Hepatocyte (in vitro differentiated cells): ENCODE results near the gene UBAP2. TPM values are rescaled to one million over a fixed set of nuclear protein-coding genes. Genes with fewer than 3 reads are reported as not detected.
"Not testable (repeated sequence)": the region's sequence is repeated elsewhere in the genome, so short reads cannot be mapped to it uniquely, and the experiment has no call there.

ENCODE experiments used
- DNase-seq: peaks from one replicate; pipeline ENCODE4 v3.0.0-alpha.2; 2016; ENCODE audit warnings: low spot score
- H2AFZ ChIP-seq: fragments of 200-600 bp; sonication (generic); 2 replicates; pipeline ENCODE4 v1.6.0; 2016; ENCODE audit warnings: antibody characterized with exemption, mild to moderate bottlenecking
- H3K27ac ChIP-seq: fragments of 200-600 bp; sonication (generic); 2 replicates; pipeline ENCODE4 v1.5.1; 2016; ENCODE audit warnings: mild to moderate bottlenecking
- H3K27me3 ChIP-seq: fragments of 200-600 bp; sonication (generic); 2 replicates; pipeline ENCODE4 v1.6.1; 2016
- H3K36me3 ChIP-seq: fragments of 200-600 bp; sonication (generic); replicated peaks from 2 replicates; pipeline ENCODE4 v1.5.1; 2016; ENCODE audit warnings: low read depth; ENCODE audit not compliant: insufficient read depth
- H3K4me1 ChIP-seq: fragments of 200-600 bp; sonication (generic); 2 replicates; pipeline ENCODE4 v1.5.1; 2016; ENCODE audit warnings: mild to moderate bottlenecking, moderate library complexity; ENCODE audit not compliant: insufficient read depth
- H3K4me2 ChIP-seq: fragments of 200-600 bp; sonication (generic); 2 replicates; pipeline ENCODE4 v1.6.0; 2016
- H3K4me3 ChIP-seq: fragments of 200-600 bp; sonication (generic); 2 replicates; pipeline ENCODE4 v1.5.1; 2016; ENCODE audit warnings: mild to moderate bottlenecking
- H3K79me2 ChIP-seq: fragments of 200-600 bp; sonication (generic); 2 replicates; pipeline ENCODE4 v1.6.0; 2017; ENCODE audit warnings: mild to moderate bottlenecking
- H3K9me2 ChIP-seq: fragments of 200-600 bp; sonication (generic); replicated peaks from 2 replicates; pipeline ENCODE4 v1.6.0; 2017; ENCODE audit warnings: mild to moderate bottlenecking; ENCODE audit not compliant: insufficient read depth
- H3K9me3 ChIP-seq: fragments of 200-600 bp; sonication (generic); 2 replicates; pipeline ENCODE4 v1.5.1; 2016; ENCODE audit warnings: low read depth, mild to moderate bottlenecking
- H4K20me1 ChIP-seq: fragments of 200-600 bp; sonication (generic); 2 replicates; pipeline ENCODE4 v1.6.0; 2016; ENCODE audit warnings: mild to moderate bottlenecking; ENCODE audit not compliant: insufficient read depth, poor library complexity, severe bottlenecking
- EZH2 ChIP-seq: fragments of 200-600 bp; sonication (generic); IDR thresholded peaks from 2 replicates; pipeline ENCODE4 v1.6.1; 2016; ENCODE audit warnings: antibody characterized with exemption, mild to moderate bottlenecking, borderline replicate concordance
- EZH2phosphoT487 ChIP-seq: fragments of 200-600 bp; sonication (generic); IDR thresholded peaks from one replicate; pipeline ENCODE4 v1.6.1; 2018; ENCODE audit warnings: antibody characterized with exemption, mild to moderate bottlenecking, low read depth, moderate library complexity; ENCODE audit not compliant: unreplicated experiment, severe bottlenecking
- WGBS: methylation state at CpG from one replicate; pipeline ENCODE4 v1.1.6; 2016; ENCODE audit warnings: low lambda C conversion rate; ENCODE audit errors: missing lambda C conversion rate; 5-methylcytosine and 5-hydroxymethylcytosine counted together
- polyA plus RNA-seq: library from polyadenylated mRNA; unstranded; fragments of >200 nt; fragmentation: Nextera tagmentation; extraction: Ambion mirVana; gene quantifications from 2 replicates; pipeline ENCODE4 v1.2.1, GENCODE V29; 2016
- total RNA-seq: library from RNA; depleted of rRNA; stranded (reverse); fragments of >200 nt; gene quantifications from 2 replicates; pipeline ENCODE4 v1.2.3, GENCODE V29; 2014
- TF ChIP-seq, protein P1 (sequence below): fragments of 200-600 bp; sonication (generic); IDR thresholded peaks from 2 replicates; pipeline ENCODE4 v1.5.1; 2016; ENCODE audit warnings: antibody characterized with exemption, mild to moderate bottlenecking; ENCODE audit not compliant: poor library complexity

UBAP2 gene
- total and polyA plus RNA-seq, 2 experiments from 2014 or later = 22.4 to 24.9 TPM

DNA sequence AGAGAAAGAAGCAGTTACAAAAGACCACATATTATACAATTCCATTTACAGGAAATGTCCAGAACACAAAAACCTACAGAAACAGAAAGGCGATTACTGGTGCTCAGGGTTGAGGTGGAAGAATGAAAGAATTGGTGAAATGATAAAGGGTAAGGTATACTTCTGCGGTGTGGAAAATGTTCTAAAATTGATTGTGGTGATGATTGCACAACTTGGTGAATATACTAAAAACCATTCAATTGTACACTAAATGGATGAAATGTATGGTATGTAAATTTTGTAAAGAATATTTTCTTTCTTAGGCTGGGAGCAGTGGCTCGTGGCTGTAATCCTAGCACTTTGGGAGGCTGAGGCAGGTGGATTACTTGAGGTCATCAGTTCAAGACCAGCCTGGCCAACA, 72.3 kb downstream of the UBAP2 start:
- WGBS = 86% methylated on average over 3 of the region's 3 CpGs
- TF ChIP-seq EZH2phosphoT487 (no peak), EZH2 (no peak)
- TF ChIP-seq, protein P1, sequence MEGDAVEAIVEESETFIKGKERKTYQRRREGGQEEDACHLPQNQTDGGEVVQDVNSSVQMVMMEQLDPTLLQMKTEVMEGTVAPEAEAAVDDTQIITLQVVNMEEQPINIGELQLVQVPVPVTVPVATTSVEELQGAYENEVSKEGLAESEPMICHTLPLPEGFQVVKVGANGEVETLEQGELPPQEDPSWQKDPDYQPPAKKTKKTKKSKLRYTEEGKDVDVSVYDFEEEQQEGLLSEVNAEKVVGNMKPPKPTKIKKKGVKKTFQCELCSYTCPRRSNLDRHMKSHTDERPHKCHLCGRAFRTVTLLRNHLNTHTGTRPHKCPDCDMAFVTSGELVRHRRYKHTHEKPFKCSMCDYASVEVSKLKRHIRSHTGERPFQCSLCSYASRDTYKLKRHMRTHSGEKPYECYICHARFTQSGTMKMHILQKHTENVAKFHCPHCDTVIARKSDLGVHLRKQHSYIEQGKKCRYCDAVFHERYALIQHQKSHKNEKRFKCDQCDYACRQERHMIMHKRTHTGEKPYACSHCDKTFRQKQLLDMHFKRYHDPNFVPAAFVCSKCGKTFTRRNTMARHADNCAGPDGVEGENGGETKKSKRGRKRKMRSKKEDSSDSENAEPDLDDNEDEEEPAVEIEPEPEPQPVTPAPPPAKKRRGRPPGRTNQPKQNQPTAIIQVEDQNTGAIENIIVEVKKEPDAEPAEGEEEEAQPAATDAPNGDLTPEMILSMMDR = no peak
- H3K27ac ChIP-seq = no peak overlapping the region

DNA sequence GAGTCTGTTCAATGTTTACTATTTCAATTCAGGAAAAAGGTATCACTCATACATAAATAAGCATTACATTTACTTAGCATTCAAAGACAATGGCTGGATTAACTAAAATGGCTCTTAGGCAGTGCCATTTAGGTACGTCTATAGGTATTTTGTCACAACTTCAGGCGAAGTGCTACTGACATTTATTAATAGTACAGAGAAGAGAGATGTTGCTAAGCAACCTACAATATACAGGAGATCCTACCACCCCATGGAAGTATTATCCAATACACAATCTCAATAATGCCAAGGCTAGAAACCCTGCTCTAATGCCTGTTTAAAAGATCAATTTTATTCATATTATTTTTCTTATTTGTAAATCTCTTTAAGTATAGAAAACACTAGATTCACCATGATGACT, 76.0 kb downstream of the UBAP2 start:
- Histone ChIP-seq H3K4me3 (no peak overlapping the region), H3K9me2 (no peaks in the 10 kb centered on the region), H2AFZ (no peak overlapping the region), H3K36me3 (no peaks in the 10 kb centered on the region), H3K79me2 (no peaks in the 10 kb centered on the region), H3K4me1 (no peaks in the 10 kb centered on the region), H3K9me3 (no peaks in the 10 kb centered on the region), H3K27me3 (no peaks in the 10 kb centered on the region), H4K20me1 (no peaks in the 10 kb centered on the region), H3K27ac (no peak overlapping the region), H3K4me2 (no peak overlapping the region)
- no peak for TF ChIP-seq EZH2phosphoT487
- TF ChIP-seq, protein P1 = no peak
- TF ChIP-seq EZH2 = no peak
- 88% methylated on average over 2 of the region's 2 CpGs for WGBS
- no peak for DNase-seq

More for the DNA sequence above, 72.3 kb downstream of the UBAP2 start:
- no peak for DNase-seq
- no peaks in the 10 kb centered on the region for H3K9me2 ChIP-seq
- H4K20me1 ChIP-seq = no peaks in the 10 kb centered on the region
- H3K27me3 ChIP-seq = no peaks in the 10 kb centered on the region
- H3K9me3 ChIP-seq = no peaks in the 10 kb centered on the region
- H3K4me1 ChIP-seq = no peaks in the 10 kb centered on the region
- no peak overlapping the region for H3K4me2 ChIP-seq
- peaks cover 3% of the 10 kb centered on the region for H3K79me2 ChIP-seq
- H3K4me3 ChIP-seq = no peak overlapping the region
- H2AFZ ChIP-seq = no peak overlapping the region
- H3K36me3 ChIP-seq = no peaks in the 10 kb centered on the region

DNA sequence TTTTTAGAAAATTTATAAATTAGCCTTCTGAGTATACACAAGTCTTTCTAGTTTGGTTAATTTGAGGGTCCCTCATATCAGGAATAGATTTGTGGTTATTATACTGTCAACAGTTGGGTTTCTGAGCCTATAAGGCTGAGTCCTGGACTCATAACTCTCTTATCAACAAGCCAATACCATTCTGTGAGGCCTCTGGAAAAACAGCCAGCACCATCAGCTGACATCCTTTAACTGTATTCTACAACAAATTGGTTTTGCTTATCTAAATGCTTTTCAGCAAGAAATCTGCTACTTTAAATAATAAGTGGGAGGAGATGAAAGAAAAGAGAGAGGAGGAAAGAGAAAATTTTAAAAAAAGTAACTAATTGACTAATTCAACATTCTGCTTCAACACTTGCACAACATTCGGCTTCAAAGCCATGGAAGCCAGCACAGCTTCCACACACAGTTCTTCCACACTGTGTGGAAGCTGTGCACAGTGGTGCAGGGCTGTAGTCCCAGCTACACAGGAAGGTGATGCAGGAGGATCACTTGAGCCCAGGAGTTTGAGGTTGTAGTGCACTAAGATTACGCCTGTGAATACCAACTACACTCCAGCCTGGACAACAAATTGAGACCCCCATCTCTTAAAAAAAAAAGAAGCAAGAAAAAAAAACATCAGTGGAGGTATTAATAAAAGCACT, 84.5 kb downstream of the UBAP2 start:
- TF ChIP-seq, protein P1 = no peak
- TF ChIP-seq EZH2phosphoT487 (no peak), EZH2 (no peak)
- H2AFZ ChIP-seq = no peak overlapping the region
- no peak overlapping the region for H3K4me2 ChIP-seq
- H3K9me2 ChIP-seq = no peaks in the 10 kb centered on the region
- no peak overlapping the region for H3K27ac ChIP-seq
- H3K4me1 ChIP-seq = no peaks in the 10 kb centered on the region
- H3K36me3 ChIP-seq = no peaks in the 10 kb centered on the region
- DNase-seq = no peak
- WGBS = 95% methylated on average over 2 of the region's 2 CpGs
- H3K79me2 ChIP-seq = peaks cover 10% of the 10 kb centered on the region
- H3K4me3 ChIP-seq = no peak overlapping the region
- no peaks in the 10 kb centered on the region for H4K20me1 ChIP-seq
- H3K27me3 ChIP-seq = no peaks in the 10 kb centered on the region
- no peaks in the 10 kb centered on the region for H3K9me3 ChIP-seq

DNA sequence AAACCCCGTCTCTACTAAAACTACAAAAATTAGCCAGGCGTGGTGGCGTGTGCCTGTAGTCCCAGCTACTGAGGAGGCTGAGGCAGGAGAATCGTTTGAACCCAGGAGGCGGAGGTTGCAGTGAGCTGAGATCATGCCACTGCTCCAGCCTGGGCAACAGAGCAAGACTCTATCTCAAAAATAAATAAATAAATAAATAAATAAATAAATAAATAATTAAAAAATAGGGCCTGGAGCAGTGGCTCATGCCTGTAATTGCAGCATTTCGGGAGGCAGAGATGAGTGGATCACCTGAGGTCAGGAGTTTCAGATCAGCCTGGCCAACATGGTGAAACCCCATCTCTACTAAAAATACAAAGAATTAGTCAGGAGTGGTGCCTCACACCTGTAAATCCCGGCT, 86.2 kb downstream of the UBAP2 start:
- peaks cover 10% of the 10 kb centered on the region for H3K79me2 ChIP-seq
- not testable (repeated sequence) for H3K27me3 ChIP-seq, H3K9me3 ChIP-seq, H4K20me1 ChIP-seq, H2AFZ ChIP-seq, H3K36me3 ChIP-seq, H3K4me3 ChIP-seq, H3K9me2 ChIP-seq, DNase-seq, H3K27ac ChIP-seq, H3K4me1 ChIP-seq, H3K4me2 ChIP-seq
- 90% methylated on average over 7 of the region's 7 CpGs for WGBS
